Measurements from ENCODE around the gene EIF5AL1.

EIF5AL1 gene

GRCh38 chr10:79492839-79493238, 19.5 kb upstream of the EIF5AL1 start:
- no peak overlapping the region for H3K4me3 ChIP-seq (ENCODE audit: low read length)
- no peak for TF ChIP-seq CTCF (IDR thresholded peaks at IDR 0.05; ENCODE audit: insufficient read depth, low read depth, low read length, missing control alignments)
- no peak for DNase-seq (ENCODE audit: low read depth)

GRCh38 chr10:79493806-79494205, 18.5 kb upstream of the EIF5AL1 start:
- TF ChIP-seq CTCF (IDR thresholded peaks at IDR 0.05; ENCODE audit: insufficient read depth, low read depth, low read length, missing control alignments), result no peak
- DNase-seq (ENCODE audit: low read depth), result no peak
- no peak overlapping the region for H3K4me3 ChIP-seq (ENCODE audit: low read length)

GRCh38 chr10:79494871-79495705, 17.2 kb upstream of the EIF5AL1 start:
- TF ChIP-seq CTCF (IDR thresholded peaks at IDR 0.05; ENCODE audit: insufficient read depth, low read depth, low read length, missing control alignments), result no peak
- no peak overlapping the region for H3K4me3 ChIP-seq (ENCODE audit: low read length)
- DNase-seq (ENCODE audit: low read depth), result no peak

GRCh38 chr10:79495791-79496190, 16.5 kb upstream of the EIF5AL1 start:
- H3K4me3 ChIP-seq (ENCODE audit: low read length), result no peak overlapping the region
- no peak for TF ChIP-seq CTCF (IDR thresholded peaks at IDR 0.05; ENCODE audit: insufficient read depth, low read depth, low read length, missing control alignments)
- DNase-seq (ENCODE audit: low read depth), result no peak

- no peak overlapping the region for H3K4me3 ChIP-seq (ENCODE audit: low read length)
- TF ChIP-seq CTCF (IDR thresholded peaks at IDR 0.05; ENCODE audit: insufficient read depth, low read depth, low read length, missing control alignments), result no peak
- no peak for DNase-seq (ENCODE audit: low read depth)
These were observed 15.4 kb upstream of the EIF5AL1 start for GRCh38 chr10:79496896-79497295.

GRCh38 chr10:79498291-79498829, 14.0 kb upstream of the EIF5AL1 start:
- no peak for TF ChIP-seq CTCF (IDR thresholded peaks at IDR 0.05; ENCODE audit: insufficient read depth, low read depth, low read length, missing control alignments)
- no peak overlapping the region for H3K4me3 ChIP-seq (ENCODE audit: low read length)
- DNase-seq (ENCODE audit: low read depth), result no peak
